GM12892 (cell line): Measurements from ENCODE around the gene CXCL12.

Source experiments
- POLR2A ChIP-seq: IDR thresholded peaks from 2 replicates; pipeline ENCODE4 v1.6.1; 2011; ENCODE audit warnings: low read depth, low read length, control low read depth
- POLR2AphosphoS5 ChIP-seq: IDR thresholded peaks from 2 replicates; pipeline ENCODE4 v1.6.1; 2011; ENCODE audit warnings: low read depth, low read length, control low read depth

GRCh38 chr10:44369854-44370253 is 15.0 kb downstream of the CXCL12 start:
- no peak for TF ChIP-seq POLR2A
- TF ChIP-seq POLR2AphosphoS5 = no peak
